ENCODE results near the gene HSD17B8.

The HSD17B8 gene

GRCh38 chr6:33204415-33205190 is at the start of gene HSD17B8:
TSS of gene HSD17B8 (plus strand) at chr6:33204655. CDS start at chr6:33204669, 14 bp downstream.
- DNase-seq (ENCODE audit: low spot score), result peak; percentile 82

- DNase-seq (ENCODE audit: low spot score), result no peak
Observed at GRCh38 chr6:33156561-33156960, 47.9 kb upstream of the HSD17B8 start.

GRCh38 chr6:33156964-33157363 is 47.5 kb upstream of the HSD17B8 start:
- DNase-seq (ENCODE audit: low spot score), result no peak

- no peak for DNase-seq (ENCODE audit: low spot score)
Observed at GRCh38 chr6:33160096-33160495, 44.4 kb upstream of the HSD17B8 start.

GRCh38 chr6:33160728-33161344 is 43.6 kb upstream of the HSD17B8 start:
- DNase-seq (ENCODE audit: low spot score), result no peak

- peak; percentile 75 for DNase-seq (ENCODE audit: low spot score)
Observed at GRCh38 chr6:33161354-33162331, 42.8 kb upstream of the HSD17B8 start.

- no peak for DNase-seq (ENCODE audit: low spot score)
Observed at GRCh38 chr6:33163540-33163939, 40.9 kb upstream of the HSD17B8 start.

GRCh38 chr6:33164176-33164575 is 40.3 kb upstream of the HSD17B8 start:
- DNase-seq (ENCODE audit: low spot score), result no peak

GRCh38 chr6:33164665-33165373 is 39.6 kb upstream of the HSD17B8 start:
- no peak for DNase-seq (ENCODE audit: low spot score)

- no peak for DNase-seq (ENCODE audit: low spot score)
Observed at GRCh38 chr6:33165581-33166258, 38.7 kb upstream of the HSD17B8 start.

GRCh38 chr6:33166363-33166762 is 38.1 kb upstream of the HSD17B8 start:
- no peak for DNase-seq (ENCODE audit: low spot score)

GRCh38 chr6:33166811-33167210 is 37.6 kb upstream of the HSD17B8 start:
- DNase-seq (ENCODE audit: low spot score), result no peak

- DNase-seq (ENCODE audit: low spot score), result no peak
Observed at GRCh38 chr6:33167374-33168283, 36.8 kb upstream of the HSD17B8 start.

- DNase-seq (ENCODE audit: low spot score), result no peak
Observed at GRCh38 chr6:33168284-33168601, 36.2 kb upstream of the HSD17B8 start.

GRCh38 chr6:33168639-33169038 is 35.8 kb upstream of the HSD17B8 start:
- DNase-seq (ENCODE audit: low spot score), result no peak

GRCh38 chr6:33169291-33170175 is 34.9 kb upstream of the HSD17B8 start:
- DNase-seq (ENCODE audit: low spot score), result no peak

GRCh38 chr6:33170176-33171015 is 34.1 kb upstream of the HSD17B8 start:
- no peak for DNase-seq (ENCODE audit: low spot score)

All from RKO (cell line).